ENCODE results near the gene SSR3. TPM values are rescaled to one million over a fixed set of nuclear protein-coding genes. Genes with fewer than 3 reads are reported as not detected.
"Not testable (repeated sequence)": the region's sequence is repeated elsewhere in the genome, so short reads cannot be mapped to it uniquely, and the experiment has no call there.

Gene SSR3
- total RNA-seq: 75.9 TPM

DNA sequence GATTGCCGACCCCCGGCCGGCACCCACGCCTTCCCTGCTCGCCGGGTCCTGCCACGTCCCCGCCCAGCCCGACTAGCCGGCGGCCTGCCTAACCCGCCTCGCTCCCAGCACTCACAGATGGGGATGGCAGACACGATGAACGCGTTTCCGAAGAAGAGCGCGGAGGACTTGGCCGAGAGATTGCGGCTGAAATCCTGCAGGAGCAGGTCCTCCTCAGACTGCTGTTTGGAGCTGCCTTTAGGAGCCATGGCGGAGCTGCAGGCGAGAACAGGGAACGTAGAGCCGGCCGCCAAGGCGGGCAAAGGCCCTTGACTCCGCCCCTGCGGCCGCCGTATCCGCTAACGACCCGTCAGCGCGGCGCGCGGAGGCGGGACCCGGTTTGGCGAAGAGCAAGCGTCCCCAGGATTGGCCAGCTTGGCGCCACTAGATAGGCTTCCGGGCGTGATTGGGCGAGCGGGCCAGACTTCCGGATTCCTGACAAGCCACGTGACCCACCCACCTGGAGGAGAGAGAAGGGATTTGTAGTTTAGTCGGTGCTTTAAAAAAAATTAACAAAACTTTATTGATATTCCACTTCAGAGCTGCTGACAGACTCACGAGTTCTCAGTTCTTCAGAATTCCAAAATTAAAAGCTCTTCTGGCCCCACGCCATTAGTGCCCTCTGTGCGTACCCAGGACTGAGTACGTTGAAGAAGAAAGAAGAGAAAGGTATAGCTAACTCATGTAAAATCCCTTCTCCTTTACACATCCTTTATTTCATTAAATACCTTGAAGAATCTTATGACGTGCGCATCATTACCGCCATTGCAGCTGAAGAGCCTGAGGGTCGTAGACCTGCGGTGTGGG lies at the start of gene SSR3:
Gene SSR3, minus strand, starts transcription at position 276 of the 846 bp plus-strand sequence. Its CDS starts 28 bp downstream, at position 248.
- ATAC-seq: peak; percentile 100

DNA sequence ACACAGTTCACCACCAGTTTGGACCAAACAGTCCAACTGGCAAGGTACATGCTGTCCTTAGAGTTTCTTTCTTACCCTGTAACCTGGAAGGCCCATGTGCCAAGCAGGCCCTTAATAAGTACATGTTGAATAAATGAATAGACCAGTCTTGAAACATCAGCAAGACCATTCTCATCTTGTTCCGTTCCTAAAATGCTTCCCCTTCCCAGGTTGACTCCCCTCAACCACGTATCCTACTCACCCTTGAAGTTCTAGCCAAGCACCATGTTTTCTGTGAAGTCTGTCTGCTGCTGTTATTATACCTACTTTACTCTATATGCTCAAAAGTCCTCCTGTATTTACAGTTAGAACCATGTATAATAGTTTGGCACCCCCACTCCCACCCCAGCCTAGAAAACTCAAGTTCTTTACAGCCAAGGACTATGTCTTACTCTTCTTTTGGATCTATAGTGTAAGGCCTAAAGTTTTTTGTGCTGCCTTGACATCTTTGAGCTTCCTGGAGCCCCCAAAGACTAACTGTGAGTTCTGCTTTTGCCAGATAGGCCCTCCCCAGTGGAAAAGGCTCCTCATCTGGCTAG lies 49.2 kb upstream of the SSR3 start:
- ATAC-seq: no peak

DNA sequence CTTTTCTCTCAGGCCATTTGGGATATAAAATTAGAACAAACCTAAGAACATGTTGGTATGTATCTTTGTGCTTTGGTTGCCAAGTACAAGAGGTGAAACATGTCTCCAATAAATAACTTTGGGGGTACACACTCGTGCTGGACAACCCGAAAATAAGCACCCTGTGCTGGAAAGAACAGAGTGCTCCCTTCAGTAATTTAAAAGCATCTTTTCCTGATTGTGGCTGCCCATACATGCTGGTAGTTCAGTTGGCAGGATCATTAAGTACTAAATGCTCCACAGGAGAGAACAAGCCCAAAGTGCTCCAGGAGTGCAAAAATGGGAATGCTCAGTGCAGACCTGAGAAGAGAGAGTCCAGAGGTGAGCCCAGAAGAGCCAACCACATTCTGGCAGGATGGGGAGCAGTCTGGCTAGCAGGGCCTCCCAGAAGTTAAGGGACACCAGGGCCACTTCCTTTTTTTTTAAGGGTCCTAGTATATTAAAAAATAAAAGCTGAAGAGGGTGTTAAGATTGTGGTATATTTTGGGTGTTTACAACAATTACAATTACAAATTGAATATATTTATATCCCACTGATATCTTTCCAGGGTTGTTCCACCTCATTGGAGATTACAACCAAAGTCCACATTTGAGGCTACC lies 48.6 kb upstream of the SSR3 start:
- no peak for ATAC-seq

DNA sequence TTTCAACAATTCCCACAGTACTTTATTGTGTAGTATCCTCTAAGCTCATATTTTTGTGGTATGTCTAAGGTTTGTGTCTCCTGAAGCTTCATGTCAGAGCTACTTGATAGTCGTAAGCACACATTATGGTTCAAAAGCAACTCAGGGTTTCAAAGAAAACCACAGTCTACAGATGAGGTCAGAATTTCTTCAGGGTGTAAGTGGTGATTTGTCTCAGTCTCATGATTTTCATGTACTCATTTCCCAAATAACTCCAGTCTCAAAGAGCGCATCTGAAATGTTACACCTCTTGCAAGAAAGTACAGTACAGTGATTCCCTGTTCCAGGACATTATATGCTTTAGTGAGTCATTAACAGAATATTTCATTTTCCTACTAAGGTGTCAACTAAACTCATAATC lies 47.5 kb upstream of the SSR3 start:
- ATAC-seq: no peak

DNA sequence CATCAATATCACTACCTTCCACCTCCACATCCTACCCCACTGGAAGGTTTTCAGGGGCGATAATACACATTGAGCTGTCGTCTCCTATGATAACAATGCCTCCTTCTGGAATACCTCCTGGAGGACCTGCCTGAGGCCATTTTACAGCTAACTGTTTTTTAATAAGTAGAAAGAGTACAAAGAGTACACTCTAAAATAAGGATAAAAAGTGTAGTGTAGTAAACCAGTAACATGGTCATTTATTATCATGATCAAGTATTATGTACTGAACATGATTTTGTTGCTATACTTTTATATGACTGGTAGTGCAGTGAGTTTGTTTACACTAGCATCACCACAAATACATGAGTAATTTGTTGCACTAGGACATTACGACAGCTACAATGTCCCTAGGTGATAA lies 46.6 kb upstream of the SSR3 start:
- no peak for ATAC-seq

DNA sequence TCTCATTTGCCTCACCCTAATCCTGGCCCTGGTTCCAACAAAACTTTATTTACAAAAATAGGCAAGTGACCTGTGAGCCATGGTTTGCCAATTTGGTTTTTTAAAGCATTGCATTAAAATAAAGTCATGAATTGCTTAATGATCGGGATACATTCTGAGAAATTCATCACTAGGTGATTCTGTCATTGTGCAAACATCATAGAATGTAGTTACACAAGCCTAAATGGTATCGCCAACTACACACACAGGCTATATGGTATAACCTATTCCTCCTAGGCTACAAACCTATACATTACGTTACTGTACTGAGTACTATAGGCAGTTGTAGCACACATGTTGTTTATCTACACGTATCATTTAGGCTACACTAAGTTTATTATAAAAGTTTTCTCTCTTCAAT lies 45.9 kb upstream of the SSR3 start:
- no peak for ATAC-seq

DNA sequence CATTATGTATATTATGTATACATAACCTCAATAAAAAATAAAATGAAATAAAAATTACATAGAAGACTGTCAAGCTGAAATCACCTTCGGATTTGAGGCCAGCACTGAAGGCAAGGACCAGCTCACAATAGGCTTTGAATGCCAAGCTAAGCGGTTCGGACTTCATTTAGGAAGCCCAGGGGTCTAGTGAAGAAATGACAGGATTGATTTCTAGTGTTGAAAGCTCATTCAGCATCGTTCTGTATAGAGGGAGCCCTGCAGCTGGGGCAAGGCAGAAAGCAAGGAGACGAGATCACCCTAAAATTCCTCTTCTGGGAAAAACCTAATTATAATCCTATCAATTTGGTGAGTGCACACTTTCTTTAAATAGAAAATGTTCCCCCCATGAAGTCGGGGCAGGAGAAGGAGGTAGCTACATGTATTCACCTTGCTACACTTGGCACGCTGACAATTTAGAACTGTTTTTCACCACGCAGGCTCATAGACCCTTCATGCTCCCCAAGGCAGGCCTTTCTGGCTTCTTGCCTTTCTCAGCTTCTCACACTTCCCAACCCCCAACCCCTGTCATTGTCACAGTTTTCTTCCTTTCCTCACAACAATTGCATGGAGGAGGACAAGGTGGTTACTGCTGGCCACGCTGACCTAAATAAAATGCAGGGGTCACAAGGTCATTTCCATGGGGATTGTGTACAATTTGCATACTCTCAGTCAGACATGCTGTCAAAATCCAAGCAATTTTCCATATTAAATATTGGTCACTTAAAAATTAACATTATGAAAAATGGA lies 44.4 kb upstream of the SSR3 start:
- no peak for ATAC-seq

DNA sequence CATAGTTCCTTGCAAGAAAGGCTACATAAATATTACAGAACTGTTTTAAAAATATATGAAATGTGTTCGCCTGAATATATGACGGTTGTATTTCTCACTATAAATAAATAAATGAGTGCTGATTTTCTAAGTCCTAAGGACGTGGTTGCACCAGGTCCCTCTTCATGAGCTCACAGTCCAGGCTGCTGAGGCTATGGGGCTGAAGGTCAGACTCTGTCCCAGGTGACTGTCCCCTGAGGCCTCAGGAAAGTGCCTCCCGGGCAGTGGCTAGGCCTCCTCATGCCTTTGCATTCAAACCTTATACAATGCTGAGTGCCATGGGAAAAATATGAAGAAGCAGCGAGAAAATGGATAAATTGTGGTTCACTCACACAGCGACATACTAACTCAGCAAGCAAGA lies 43.5 kb upstream of the SSR3 start:
- ATAC-seq: no peak

DNA sequence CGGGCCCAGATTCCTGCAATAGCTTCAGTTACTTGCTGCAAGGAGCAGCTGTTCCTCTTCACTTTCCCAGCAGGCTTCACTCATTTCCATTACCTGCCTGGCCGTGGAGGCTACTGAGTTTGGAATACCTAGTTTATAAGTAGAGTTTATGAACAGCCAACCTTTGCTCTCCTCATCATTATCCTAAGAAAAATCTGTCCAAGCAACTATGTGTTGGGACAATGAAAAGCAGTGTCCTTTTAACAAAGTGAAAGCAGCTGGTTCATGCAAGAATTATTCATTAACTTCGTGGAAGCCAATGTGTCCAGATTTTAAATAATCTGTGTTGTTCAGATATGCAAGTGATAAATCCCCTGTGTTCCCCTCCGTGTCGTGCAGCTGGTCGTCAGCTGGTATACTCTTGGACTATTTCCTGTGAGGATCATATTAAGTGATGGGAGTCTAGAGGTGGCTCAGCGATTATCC lies 39.3 kb upstream of the SSR3 start:
- ATAC-seq: no peak

DNA sequence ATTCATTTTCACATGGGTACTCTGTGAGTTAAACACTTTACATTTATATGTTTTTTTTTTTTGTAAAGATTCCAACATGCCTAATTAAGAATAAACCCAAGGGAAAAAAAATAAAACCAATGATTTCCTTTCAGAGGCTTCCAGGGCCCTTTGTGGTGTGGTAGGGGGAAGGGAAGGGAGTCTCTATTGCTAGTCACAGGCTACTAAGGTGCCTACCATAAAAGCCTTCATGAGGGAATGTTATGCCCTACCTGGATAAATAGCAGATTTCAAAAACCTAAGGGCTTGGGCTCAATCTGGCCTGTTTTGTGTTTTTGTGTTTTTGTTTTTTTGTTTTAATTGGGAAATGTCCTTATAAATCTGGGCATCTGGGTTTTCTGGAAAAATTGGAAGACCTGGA lies 38.9 kb upstream of the SSR3 start:
- no peak for ATAC-seq

DNA sequence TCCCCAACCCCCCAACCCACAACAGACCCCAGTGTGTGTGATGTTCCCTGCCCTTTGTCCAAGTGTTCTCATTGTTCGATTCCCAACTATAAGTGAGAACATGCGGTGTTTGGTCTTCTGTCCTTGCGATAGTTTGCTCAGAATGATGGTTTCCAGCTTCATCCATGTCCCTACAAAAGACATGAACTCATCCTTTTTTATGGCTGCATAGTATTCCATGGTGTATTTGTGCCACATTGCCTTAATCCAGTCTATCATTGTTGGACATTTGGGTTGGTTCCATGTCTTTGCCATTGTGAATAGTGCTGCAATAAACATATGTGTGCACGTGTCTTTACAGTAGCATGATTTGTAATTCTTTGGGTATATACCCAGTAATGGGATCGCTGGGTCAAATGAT lies 34.9 kb upstream of the SSR3 start:
- ATAC-seq: not testable (repeated sequence)

DNA sequence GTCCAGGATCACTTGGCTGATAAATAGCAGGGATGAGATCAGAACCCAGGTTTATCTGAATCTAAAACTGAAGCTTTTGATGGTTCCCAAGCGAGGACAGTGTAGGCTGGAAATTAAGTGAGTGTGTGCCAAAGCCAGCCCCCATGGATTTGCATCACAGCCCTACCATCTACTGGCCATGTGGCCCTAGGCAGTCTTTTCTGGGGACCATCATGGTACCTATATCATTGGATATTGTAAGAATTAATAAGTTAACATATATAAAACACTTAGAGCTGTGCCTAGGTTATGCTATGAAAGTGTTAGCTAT lies 32.8 kb upstream of the SSR3 start:
- no peak for ATAC-seq

DNA sequence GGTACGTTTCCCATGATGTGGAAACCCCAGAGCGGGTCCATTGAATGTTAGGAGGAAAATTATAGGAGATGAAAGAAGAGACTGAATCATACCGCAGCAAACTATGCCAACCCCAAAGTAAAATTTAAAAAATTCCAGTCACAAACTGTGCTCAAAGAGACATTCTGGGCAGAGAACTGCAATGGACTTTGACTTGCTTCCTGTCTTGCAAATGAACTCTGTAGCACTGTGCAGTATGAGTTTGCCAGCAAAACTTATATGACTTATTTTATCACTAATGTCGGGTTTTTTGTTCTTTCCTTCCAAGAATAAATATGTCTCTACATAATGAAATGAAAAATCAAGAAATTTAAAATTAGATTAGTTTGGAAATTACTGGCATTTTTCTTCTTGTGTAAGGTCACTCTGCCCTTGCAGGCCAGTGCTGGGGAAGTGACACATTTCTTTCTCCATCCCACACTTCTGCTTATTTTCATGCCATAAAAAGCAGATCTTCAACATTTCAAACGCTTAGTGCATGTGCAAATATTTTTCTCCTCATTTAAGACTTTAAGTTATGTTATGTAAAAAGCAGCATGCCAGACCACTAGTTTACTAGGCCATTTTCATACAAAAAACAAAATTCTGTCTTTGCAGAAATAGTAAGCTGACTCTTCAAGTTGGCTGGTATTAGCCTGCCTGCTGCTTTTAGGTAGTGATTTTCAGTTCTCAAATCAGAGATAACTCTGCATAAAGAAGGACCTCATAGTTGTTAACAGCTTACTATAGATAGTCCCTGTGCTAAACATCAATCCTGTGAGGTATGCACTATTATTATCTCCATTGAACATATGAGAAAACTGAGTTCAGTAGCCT lies 32.2 kb upstream of the SSR3 start:
- ATAC-seq: no peak

DNA sequence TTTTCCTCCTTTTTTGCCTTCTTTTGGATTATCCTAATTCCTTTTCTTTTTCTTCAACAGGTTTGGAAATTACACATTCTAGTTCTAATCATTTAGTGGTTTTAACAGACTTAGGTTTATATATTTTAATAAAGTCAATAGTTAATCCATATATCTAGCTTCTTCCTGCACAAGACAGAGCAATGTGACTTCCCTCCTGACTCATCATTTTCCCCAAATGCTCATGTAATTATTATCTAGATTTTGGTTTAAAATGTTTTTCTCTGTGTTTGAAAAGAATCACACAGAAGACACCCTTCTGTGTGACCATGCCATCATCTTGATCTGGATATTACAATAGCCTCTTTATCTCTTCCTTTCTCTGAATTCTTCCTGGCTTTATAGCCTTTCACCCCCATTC lies 28.6 kb upstream of the SSR3 start:
- ATAC-seq: no peak

DNA sequence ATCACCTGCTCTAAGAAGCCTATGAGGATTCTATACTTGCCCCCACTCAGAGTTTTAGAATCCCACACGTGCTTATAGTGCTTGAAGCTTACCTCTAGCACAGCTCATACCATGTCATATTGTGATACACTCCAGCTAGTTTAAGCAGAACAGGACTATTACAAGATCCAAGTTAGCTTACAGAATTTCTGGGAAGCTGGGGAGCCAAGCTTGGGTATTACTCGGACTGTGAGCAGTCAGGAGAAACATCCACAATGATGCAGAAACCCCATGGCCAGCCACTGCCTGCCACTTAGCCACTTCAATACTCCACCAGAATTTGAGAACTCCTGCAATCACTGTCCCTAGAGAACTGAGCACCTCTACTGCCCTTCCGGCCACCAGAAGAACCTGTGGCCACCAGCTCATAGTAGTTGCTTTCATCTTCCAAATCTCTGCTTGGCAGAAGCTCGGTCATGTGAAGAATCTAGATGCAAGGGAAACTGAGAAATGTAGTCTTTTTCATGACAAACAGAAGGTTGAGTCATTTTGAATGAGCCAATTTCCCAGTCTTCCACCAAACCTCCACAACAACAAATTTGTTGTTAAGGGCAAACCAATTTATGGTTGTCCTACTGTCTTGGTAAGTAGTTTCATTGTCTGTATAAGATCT lies 27.7 kb upstream of the SSR3 start:
- ATAC-seq: no peak

DNA sequence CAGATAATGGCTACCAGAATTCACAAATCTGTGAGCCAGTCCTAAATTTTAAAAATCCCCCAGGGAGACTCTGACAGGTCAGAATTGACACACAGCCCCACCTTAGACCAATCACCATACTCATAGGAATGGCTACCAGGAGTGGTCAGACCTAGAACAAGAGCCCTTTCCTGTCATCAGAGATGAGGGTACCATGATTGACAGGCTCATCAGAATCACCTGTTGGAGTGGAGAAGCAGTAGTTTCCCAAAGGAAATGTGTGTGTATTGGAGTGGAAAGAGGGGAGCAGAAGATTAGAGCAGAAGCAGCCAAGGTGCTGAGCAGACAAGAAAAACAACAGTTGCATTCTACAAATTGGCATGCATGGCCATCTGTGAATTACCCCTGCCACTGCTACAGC lies 27.0 kb upstream of the SSR3 start:
- ATAC-seq: no peak

DNA sequence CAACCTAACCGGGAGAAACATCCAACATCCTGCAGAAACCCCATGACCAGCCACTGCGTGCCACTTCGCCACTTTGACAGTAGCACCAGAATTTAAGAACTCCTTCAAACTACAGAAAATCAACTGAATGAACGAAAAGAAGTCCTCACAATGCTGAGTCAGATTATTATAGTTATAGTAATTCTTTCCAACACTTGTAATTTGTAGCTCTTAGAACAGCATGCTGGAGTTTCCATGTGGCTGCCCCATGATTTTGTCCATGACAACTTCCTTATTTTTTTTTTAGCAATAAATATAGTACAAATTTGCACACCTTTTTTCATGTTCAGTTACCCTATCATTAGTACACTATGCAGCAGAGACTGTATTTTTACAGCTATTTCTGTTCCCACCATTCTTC lies 26.1 kb upstream of the SSR3 start:
- no peak for ATAC-seq

DNA sequence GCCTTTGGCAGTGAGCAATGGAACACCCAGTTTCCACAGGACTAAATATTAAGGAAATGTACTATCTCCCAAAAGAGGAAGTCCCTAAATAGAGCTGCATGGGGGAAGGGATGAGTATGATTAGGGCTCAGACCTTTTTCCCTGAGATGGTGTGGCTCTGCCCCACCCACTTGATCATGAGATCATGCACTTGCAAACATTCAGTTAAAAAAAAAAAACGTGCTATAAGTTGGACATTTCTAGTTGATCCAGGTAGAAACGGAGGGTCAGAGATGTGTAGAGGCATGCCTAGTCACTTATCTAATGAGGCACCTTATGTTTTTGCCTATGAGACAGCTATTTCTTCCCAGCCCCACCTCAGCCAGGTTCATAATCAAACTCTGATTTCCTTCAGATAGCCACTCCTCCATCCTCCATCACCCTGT lies 24.5 kb upstream of the SSR3 start:
- ATAC-seq: no peak

DNA sequence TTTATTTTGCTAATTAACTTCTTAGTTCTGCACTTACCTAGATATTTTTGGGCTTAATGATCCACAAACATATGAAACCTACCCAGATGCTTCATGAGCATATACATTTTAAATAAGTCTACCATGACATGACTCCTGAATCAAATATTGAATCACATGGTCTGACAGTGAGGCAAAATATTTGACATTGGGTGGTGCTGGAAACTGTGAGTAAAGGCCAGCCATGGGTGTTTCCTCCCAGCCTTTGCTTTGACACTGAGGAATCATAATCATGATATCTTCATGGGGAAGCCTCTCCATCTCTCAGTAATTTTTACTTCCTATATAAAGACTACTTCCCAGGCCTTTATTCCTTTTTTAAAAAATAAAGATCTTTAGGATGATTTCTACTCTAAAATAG lies 22.8 kb upstream of the SSR3 start:
- peak; percentile 68 for ATAC-seq

DNA sequence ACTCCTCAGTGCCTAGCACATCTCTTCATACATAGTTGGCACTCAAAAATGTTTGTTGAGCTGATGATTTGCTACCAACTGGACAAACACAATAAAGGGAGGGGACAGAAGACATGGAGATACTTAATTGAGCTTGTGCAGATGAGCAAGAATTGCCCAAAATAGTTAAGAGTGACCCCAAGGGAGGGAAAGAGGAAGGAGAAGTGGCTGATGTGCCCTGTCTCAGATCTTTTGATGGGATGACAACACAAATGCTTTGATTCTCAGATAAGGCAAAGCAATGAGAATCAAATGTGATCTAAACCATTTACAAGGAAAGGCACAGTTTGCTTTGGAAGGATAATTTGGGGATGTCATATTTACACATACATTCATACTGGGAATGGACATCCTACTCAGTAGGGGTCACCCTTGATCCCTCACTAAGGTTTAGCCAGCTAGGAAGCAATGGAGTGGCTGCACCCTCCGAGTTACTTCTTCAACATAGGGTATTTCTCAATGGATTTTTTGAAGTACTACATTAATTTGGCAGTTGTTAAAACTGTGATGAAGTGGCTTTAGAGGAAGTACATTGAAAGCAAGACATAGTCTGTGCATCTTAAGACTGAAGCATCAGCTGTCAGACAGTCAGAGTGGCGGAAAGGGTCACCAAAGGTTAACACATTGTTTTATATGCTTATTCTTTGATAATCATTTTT lies 21.9 kb upstream of the SSR3 start:
- no peak for ATAC-seq

DNA sequence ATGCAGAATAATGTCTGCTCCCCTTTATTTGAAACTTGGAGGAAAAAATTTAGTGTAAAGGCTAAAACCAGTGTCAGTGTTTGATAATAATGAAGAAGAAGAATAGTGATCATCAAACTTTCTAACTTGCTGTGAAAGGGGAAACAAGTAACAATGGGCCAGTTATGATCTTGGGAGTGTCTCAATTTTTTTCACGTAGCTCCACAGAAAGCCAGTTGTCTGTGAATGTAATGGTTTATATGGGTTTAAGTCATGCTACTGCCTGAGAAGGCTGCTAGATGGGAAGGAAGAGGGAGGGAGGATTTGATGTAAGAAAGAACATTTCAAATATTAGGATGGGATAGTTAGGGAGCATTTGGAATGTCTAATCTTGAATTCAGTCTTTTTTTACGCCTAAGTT lies 21.1 kb upstream of the SSR3 start:
- no peak for ATAC-seq
